ENCODE data around the gene ACVRL1. TPM values are rescaled to one million over a fixed set of nuclear protein-coding genes. Genes with fewer than 3 reads are reported as not detected.

ACVRL1 gene
- polyA plus RNA-seq, 4 donors: 0.89 to 44.2 (median 10.4) TPM

DNA sequence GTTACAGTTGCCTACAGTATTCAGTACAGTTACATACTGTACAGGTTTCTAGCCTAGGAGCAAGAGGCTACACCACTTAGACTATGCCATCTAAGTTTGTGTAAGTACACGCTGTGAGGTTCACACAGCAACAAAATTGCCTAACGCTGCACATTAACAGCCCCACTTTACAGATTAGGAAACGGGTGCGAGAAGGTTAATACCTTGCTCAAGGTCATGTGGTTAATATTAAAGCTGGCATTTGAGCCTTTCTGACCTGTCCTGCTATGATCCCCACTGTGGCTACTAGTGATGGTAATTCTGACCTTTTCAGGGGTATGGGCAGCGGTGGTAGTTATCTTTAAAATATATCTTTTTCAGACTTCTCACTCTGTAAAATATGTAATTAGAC lies 65.1 kb downstream of the ACVRL1 start:
- Histone ChIP-seq H3K27ac (ENCODE audit: low read depth in 1 of 3, low read length in 2 of 3) (peak overlapping the region in 2 of 3 donors; percentile 19 to 38), H3K27me3 (ENCODE audit: control insufficient read depth in 3 of 3, insufficient read depth in 3 of 3, low read length in 3 of 3) (no peaks in the 10 kb centered on the region), H3K9me3 (ENCODE audit: control insufficient read depth in 2 of 2, insufficient read depth in 1 of 2, low read depth in 1 of 2, low read length in 1 of 2) (no peaks in the 10 kb centered on the region), H3K36me3 (ENCODE audit: control insufficient read depth in 3 of 3, insufficient read depth in 2 of 3, low read depth in 1 of 3, low read length in 3 of 3) (peaks cover 4 to 25% (median 8%) of the 10 kb centered on the region in 3 donors), H3K4me1 (ENCODE audit: control insufficient read depth in 3 of 3, insufficient read depth in 2 of 3, low read depth in 1 of 3, low read length in 2 of 3) (peaks cover 16 to 90% (median 35%) of the 10 kb centered on the region in 3 donors), H3K4me3 (ENCODE audit: low read depth in 1 of 3, low read length in 3 of 3) (no peak overlapping the region)
- DNase-seq (peak in 1 of 2 donors; percentile 41), FAIRE-seq (no peak)
- 24 to 50% (median 31%) methylated on average over 5 of the region's 5 CpGs for WGBS, 3 donors

DNA sequence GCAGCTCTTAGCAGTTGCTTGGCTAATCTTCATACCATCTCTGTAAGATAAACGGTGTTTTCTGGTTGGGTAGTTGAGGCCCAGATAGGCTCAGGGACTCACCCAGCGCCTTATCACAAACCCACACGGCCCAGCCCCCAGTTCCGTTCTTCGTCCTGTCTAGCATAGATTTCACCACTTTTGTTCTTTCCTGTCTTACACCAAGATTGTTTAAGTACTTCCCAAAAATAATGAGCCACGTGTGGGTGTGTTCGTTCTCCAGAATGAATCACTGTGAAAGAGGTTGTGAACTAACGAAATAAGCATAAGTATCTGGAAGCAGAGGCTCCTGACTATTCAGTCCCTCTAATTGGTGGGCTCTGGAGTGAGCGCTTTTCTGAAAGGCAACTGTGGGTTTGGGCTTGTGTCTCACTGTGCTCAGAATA lies 65.6 kb downstream of the ACVRL1 start:
- Histone ChIP-seq H3K27ac (ENCODE audit: low read depth in 1 of 3, low read length in 2 of 3) (peak overlapping the region in 2 of 3 donors; percentile 19 to 67), H3K4me3 (ENCODE audit: low read depth in 1 of 3, low read length in 3 of 3) (no peak overlapping the region), H3K4me1 (ENCODE audit: control insufficient read depth in 3 of 3, insufficient read depth in 2 of 3, low read depth in 1 of 3, low read length in 2 of 3) (peaks cover 14 to 90% (median 35%) of the 10 kb centered on the region in 3 donors), H3K36me3 (ENCODE audit: control insufficient read depth in 3 of 3, insufficient read depth in 2 of 3, low read depth in 1 of 3, low read length in 3 of 3) (peaks cover 4 to 27% (median 12%) of the 10 kb centered on the region in 3 donors), H3K9me3 (ENCODE audit: control insufficient read depth in 2 of 2, insufficient read depth in 1 of 2, low read depth in 1 of 2, low read length in 1 of 2) (no peaks in the 10 kb centered on the region), H3K27me3 (ENCODE audit: control insufficient read depth in 3 of 3, insufficient read depth in 3 of 3, low read length in 3 of 3) (no peaks in the 10 kb centered on the region)
- WGBS, 3 donors: 30 to 39% (median 31%) methylated on average over 9 of the region's 9 CpGs
- FAIRE-seq (no peak), DNase-seq (peak; percentile 37 to 43)

Other genes with a start within 250 kb of the ACVRL1 start
- under 1 TPM in 2 of 4 donors, not detected in 2; 0.39 to 0.41 TPM for gene FIGNL2, start 58.8 kb upstream of the ACVRL1 start, polyA plus RNA-seq
- gene ANKRD33, start 19.4 kb upstream of the ACVRL1 start, polyA plus RNA-seq: under 1 TPM in 1 of 4 donors, not detected in 3; 0.04 TPM
- gene ACVR1B, start 44.2 kb downstream of the ACVRL1 start, polyA plus RNA-seq: 10 to 100 TPM; 11.6 to 75.8 (median 21.4) TPM
- 10 to 100 TPM in 2 of 4 donors, 1 to 10 TPM in 2; 3.8 to 32.5 (median 10.1) TPM for gene TAMALIN, start 99.4 kb downstream of the ACVRL1 start, polyA plus RNA-seq
- gene NR4A1, start 143.9 kb downstream of the ACVRL1 start, polyA plus RNA-seq: 100 to 1,000 TPM in 1 of 4 donors, 10 to 100 TPM in 2, 1 to 10 TPM in 1; 6.7 to 100 (median 34.7) TPM
- 10 to 100 TPM; 26.7 to 65.1 (median 55.5) TPM for gene ATG101, start 162.5 kb downstream of the ACVRL1 start, polyA plus RNA-seq
- 1 to 10 TPM in 1 of 4 donors, under 1 TPM in 2, not detected in 1; 0.46 to 1.6 (median 0.80) TPM for gene SMIM41, start 172.2 kb downstream of the ACVRL1 start, polyA plus RNA-seq